ENCODE data around the gene CALCOCO1. TPM values are rescaled to one million over a fixed set of nuclear protein-coding genes. Genes with fewer than 3 reads are reported as not detected.
A peak's percentile ranks its signal among the peaks of the same experiment; 100 is the strongest.

CALCOCO1 gene
- total RNA-seq, 1 experiment from 2014 or later, result 16.8 TPM

GRCh38 chr12:53750812-53751335, 23.6 kb upstream of the CALCOCO1 start:
- Histone ChIP-seq H3K27ac (ENCODE audit: low read depth, low read length, poor library complexity, severe bottlenecking) (no peak overlapping the region), H3K36me3 (ENCODE audit: insufficient read depth, low read length, poor library complexity, severe bottlenecking) (no peaks in the 10 kb centered on the region), H3K27me3 (replicated peaks; ENCODE audit: insufficient read depth, low read depth, low read length, poor library complexity) (no peaks in the 10 kb centered on the region), H3K4me3 (ENCODE audit: low read depth, low read length, poor library complexity, severe bottlenecking) (peak overlapping the region; percentile 51), H3K4me1 (ENCODE audit: insufficient read depth, low read length, poor library complexity, severe bottlenecking) (peaks cover 46% of the 10 kb centered on the region), H3K9me3 (ENCODE audit: low read depth, low read length, poor library complexity, severe bottlenecking) (no peaks in the 10 kb centered on the region)
- BruUV-seq (replicated peaks), result no TSS peak
- ChIA-PET CTCF (no interaction called here), POLR2A (ENCODE audit: low non-redundant PET) (no interaction called here)
- intact Hi-C loops (cut with micrococcal nuclease; ENCODE audit: unreplicated experiment), result no loop called here
- TF ChIP-seq, protein P1, sequence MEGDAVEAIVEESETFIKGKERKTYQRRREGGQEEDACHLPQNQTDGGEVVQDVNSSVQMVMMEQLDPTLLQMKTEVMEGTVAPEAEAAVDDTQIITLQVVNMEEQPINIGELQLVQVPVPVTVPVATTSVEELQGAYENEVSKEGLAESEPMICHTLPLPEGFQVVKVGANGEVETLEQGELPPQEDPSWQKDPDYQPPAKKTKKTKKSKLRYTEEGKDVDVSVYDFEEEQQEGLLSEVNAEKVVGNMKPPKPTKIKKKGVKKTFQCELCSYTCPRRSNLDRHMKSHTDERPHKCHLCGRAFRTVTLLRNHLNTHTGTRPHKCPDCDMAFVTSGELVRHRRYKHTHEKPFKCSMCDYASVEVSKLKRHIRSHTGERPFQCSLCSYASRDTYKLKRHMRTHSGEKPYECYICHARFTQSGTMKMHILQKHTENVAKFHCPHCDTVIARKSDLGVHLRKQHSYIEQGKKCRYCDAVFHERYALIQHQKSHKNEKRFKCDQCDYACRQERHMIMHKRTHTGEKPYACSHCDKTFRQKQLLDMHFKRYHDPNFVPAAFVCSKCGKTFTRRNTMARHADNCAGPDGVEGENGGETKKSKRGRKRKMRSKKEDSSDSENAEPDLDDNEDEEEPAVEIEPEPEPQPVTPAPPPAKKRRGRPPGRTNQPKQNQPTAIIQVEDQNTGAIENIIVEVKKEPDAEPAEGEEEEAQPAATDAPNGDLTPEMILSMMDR (conservative IDR thresholded peaks at IDR 0.05; ENCODE audit: low read depth, low read length), result no peak
- TF ChIP-seq EZH2 (IDR thresholded peaks at IDR 0.05; ENCODE audit: borderline replicate concordance, low read depth, low read length, poor library complexity, severe bottlenecking), result no peak
- peak; percentile 41 for DNase-seq (ENCODE audit: low spot score)

DNA sequence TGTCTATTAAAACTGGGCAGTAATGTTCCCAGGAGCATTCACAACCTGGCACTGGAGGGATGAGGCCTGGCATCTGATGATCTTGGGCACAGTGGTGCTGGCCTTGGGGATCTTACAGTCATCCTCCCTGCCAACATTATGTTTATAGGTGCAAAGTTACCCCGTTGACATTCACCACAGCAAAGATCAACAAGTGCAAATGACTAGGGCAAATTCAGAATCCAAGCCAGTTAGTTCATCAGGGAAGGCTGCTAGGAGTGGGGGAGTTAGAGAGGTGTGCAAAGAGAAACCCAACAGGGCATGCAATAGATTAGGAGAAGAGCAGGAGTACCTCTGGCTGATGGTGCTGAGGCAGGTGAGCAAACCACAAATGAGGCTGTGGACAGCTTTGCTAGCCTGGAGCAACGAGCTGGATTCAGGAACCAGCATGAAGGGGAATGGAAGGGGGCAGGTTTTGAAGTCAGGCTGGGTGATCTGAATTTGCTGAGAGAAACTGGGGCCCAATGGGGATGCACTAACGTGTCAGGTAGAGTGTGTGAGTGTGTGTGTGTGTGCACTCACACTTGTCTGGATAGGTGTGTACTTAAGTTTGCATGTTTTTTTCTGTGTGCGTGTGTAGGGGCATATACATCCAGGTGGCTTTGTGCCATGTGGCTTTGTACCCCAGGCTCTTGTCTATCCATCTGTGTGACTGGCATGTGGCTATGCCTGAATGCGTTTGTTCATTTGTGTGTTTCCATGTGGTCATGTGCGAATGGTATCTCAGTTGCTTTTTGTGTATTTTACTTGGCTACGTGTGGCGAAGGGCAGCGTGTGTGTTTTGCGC, 22.9 kb upstream of the CALCOCO1 start:
- ChIA-PET POLR2A (ENCODE audit: low non-redundant PET) (no interaction called here), CTCF (no interaction called here)
- intact Hi-C loops (cut with micrococcal nuclease; ENCODE audit: unreplicated experiment), result no loop called here
- Histone ChIP-seq H3K36me3 (ENCODE audit: insufficient read depth, low read length, poor library complexity, severe bottlenecking) (no peaks in the 10 kb centered on the region), H3K9me3 (ENCODE audit: low read depth, low read length, poor library complexity, severe bottlenecking) (no peaks in the 10 kb centered on the region), H3K4me3 (ENCODE audit: low read depth, low read length, poor library complexity, severe bottlenecking) (no peak overlapping the region), H3K4me1 (ENCODE audit: insufficient read depth, low read length, poor library complexity, severe bottlenecking) (peaks cover 39% of the 10 kb centered on the region), H3K27me3 (replicated peaks; ENCODE audit: insufficient read depth, low read depth, low read length, poor library complexity) (no peaks in the 10 kb centered on the region), H3K27ac (ENCODE audit: low read depth, low read length, poor library complexity, severe bottlenecking) (no peak overlapping the region)
- no TSS peak for BruUV-seq (replicated peaks)
- no peak for DNase-seq (ENCODE audit: low spot score)
- TF ChIP-seq EZH2 (IDR thresholded peaks at IDR 0.05; ENCODE audit: borderline replicate concordance, low read depth, low read length, poor library complexity, severe bottlenecking), result no peak
- TF ChIP-seq, protein P1 (conservative IDR thresholded peaks at IDR 0.05; ENCODE audit: low read depth, low read length), result no peak

GRCh38 chr12:53748072-53748840, 21.0 kb upstream of the CALCOCO1 start:
- ChIA-PET CTCF (interaction anchor here (0.5 kb wide), 1 partner anchor 17 kb away, joined by 3 read pairs; no protein-coding TSS in a partner anchor), POLR2A (ENCODE audit: low non-redundant PET) (no interaction called here)
- no peaks in the 10 kb centered on the region for H3K27me3 ChIP-seq (replicated peaks; ENCODE audit: insufficient read depth, low read depth, low read length, poor library complexity)
- TF ChIP-seq EZH2 (IDR thresholded peaks at IDR 0.05; ENCODE audit: borderline replicate concordance, low read depth, low read length, poor library complexity, severe bottlenecking), result no peak
- TF ChIP-seq, protein P1 (conservative IDR thresholded peaks at IDR 0.05; ENCODE audit: low read depth, low read length), result no peak
- intact Hi-C loops (cut with micrococcal nuclease; ENCODE audit: unreplicated experiment), result no loop called here
- H3K9me3 ChIP-seq (ENCODE audit: low read depth, low read length, poor library complexity, severe bottlenecking), result no peaks in the 10 kb centered on the region
- H3K4me3 ChIP-seq (ENCODE audit: low read depth, low read length, poor library complexity, severe bottlenecking), result no peak overlapping the region
- peaks cover 27% of the 10 kb centered on the region for H3K4me1 ChIP-seq (ENCODE audit: insufficient read depth, low read length, poor library complexity, severe bottlenecking)
- no peak overlapping the region for H3K27ac ChIP-seq (ENCODE audit: low read depth, low read length, poor library complexity, severe bottlenecking)
- DNase-seq (ENCODE audit: low spot score), result no peak
- BruUV-seq (replicated peaks), result no TSS peak
- H3K36me3 ChIP-seq (ENCODE audit: insufficient read depth, low read length, poor library complexity, severe bottlenecking), result no peaks in the 10 kb centered on the region
